ENCODE data around the gene MMP25.
A peak's percentile ranks its signal among the peaks of the same experiment; 100 is the strongest.
"Not testable (repeated sequence)": the region's sequence is repeated elsewhere in the genome, so short reads cannot be mapped to it uniquely, and the experiment has no call there.

MMP25 gene

GRCh38 chr16:3054965-3055733, 8.8 kb downstream of the MMP25 start:
- no peaks in the 10 kb centered on the region for H3K27me3 ChIP-seq (ENCODE audit: insufficient read depth, low read length, poor library complexity, severe bottlenecking)
- peaks cover 10% of the 10 kb centered on the region for H3K4me1 ChIP-seq (ENCODE audit: insufficient read depth, low read length, poor library complexity, severe bottlenecking)
- no peak overlapping the region for H2AFZ ChIP-seq (ENCODE audit: low read length)
- no peak overlapping the region for H3K4me3 ChIP-seq (ENCODE audit: low read length, poor library complexity, severe bottlenecking)
- no peak overlapping the region for H3K9ac ChIP-seq (ENCODE audit: low read depth, low read length, poor library complexity, severe bottlenecking)
- no peaks in the 10 kb centered on the region for H3K36me3 ChIP-seq (ENCODE audit: insufficient read depth, low read length)
- H4K20me1 ChIP-seq (ENCODE audit: insufficient read depth, low read length, poor library complexity, severe bottlenecking), result peaks cover 8% of the 10 kb centered on the region
- TF ChIP-seq CTCF (conservative IDR thresholded peaks at IDR 0.05; ENCODE audit: low read length) (no peak), EZH2phosphoT487 (IDR thresholded peaks at IDR 0.05; ENCODE audit: borderline replicate concordance) (no peak)
- H3K79me2 ChIP-seq (ENCODE audit: insufficient read depth, low read length), result peaks cover 18% of the 10 kb centered on the region; the same call in 1 of the 2 replicates
- no peak overlapping the region for H3K4me2 ChIP-seq (ENCODE audit: low read depth, low read length, poor library complexity, severe bottlenecking)
- H3K9me3 ChIP-seq (ENCODE audit: insufficient read depth, low read depth, low read length), result no peaks in the 10 kb centered on the region
- no peaks in the 10 kb centered on the region for H3F3A ChIP-seq (ENCODE audit: low read depth)
- no peaks in the 10 kb centered on the region for H3K9me2 ChIP-seq (replicated peaks; ENCODE audit: low read depth, low read length)

GRCh38 chr16:3055734-3056115, 9.4 kb downstream of the MMP25 start:
- H4K20me1 ChIP-seq (ENCODE audit: insufficient read depth, low read length, poor library complexity, severe bottlenecking); H3K4me3 ChIP-seq (ENCODE audit: low read length, poor library complexity, severe bottlenecking); H3K36me3 ChIP-seq (ENCODE audit: insufficient read depth, low read length); H2AFZ ChIP-seq (ENCODE audit: low read length); H3K27me3 ChIP-seq (ENCODE audit: insufficient read depth, low read length, poor library complexity, severe bottlenecking); H3K9me3 ChIP-seq (ENCODE audit: insufficient read depth, low read depth, low read length); H3F3A ChIP-seq (ENCODE audit: low read depth); H3K9me2 ChIP-seq (replicated peaks; ENCODE audit: low read depth, low read length); H3K4me2 ChIP-seq (ENCODE audit: low read depth, low read length, poor library complexity, severe bottlenecking); H3K9ac ChIP-seq (ENCODE audit: low read depth, low read length, poor library complexity, severe bottlenecking): not testable (repeated sequence)
- H3K79me2 ChIP-seq (ENCODE audit: insufficient read depth, low read length), result peaks cover 18% of the 10 kb centered on the region; the same call in 1 of the 2 replicates
- peaks cover 10% of the 10 kb centered on the region for H3K4me1 ChIP-seq (ENCODE audit: insufficient read depth, low read length, poor library complexity, severe bottlenecking)

GRCh38 chr16:3056336-3057180, 10.2 kb downstream of the MMP25 start:
- Histone ChIP-seq H3K4me1 (ENCODE audit: insufficient read depth, low read length, poor library complexity, severe bottlenecking) (peaks cover 10% of the 10 kb centered on the region), H3F3A (ENCODE audit: low read depth) (no peaks in the 10 kb centered on the region), H3K27me3 (ENCODE audit: insufficient read depth, low read length, poor library complexity, severe bottlenecking) (no peaks in the 10 kb centered on the region), H3K9ac (ENCODE audit: low read depth, low read length, poor library complexity, severe bottlenecking) (no peak overlapping the region), H3K9me3 (ENCODE audit: insufficient read depth, low read depth, low read length) (no peaks in the 10 kb centered on the region), H3K4me2 (ENCODE audit: low read depth, low read length, poor library complexity, severe bottlenecking) (peak overlapping the region; percentile 63), H2AFZ (ENCODE audit: low read length) (no peak overlapping the region), H4K20me1 (ENCODE audit: insufficient read depth, low read length, poor library complexity, severe bottlenecking) (peaks cover 8% of the 10 kb centered on the region), H3K36me3 (ENCODE audit: insufficient read depth, low read length) (no peaks in the 10 kb centered on the region), H3K9me2 (replicated peaks; ENCODE audit: low read depth, low read length) (no peaks in the 10 kb centered on the region), H3K4me3 (ENCODE audit: low read length, poor library complexity, severe bottlenecking) (no peak overlapping the region), H3K79me2 (ENCODE audit: insufficient read depth, low read length) (peaks cover 18% of the 10 kb centered on the region; the same call in 1 of the 2 replicates)
- TF ChIP-seq CTCF (conservative IDR thresholded peaks at IDR 0.05; ENCODE audit: low read length) (no peak), EZH2phosphoT487 (IDR thresholded peaks at IDR 0.05; ENCODE audit: borderline replicate concordance) (no peak)
